ENCODE results near the gene BICRAL.

DNA sequence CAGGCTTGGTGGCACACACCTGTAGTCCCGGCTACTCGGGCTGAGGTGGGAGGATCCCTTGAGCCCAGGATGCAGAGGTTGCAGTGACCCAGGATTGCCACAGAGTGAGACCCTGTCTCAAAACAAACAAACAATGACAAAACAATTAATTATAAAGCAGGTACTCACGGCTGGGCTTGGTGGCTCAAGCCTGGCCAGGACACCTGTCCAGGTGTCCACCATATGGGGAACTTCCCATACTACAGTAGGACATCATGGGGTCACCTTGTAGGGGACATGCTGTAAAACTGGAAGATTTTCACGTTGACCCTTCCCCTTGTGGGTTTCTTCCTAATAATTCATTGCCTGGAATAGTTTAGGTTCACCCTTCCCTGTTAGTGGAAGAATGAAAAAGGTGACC is 66.8 kb downstream of the BICRAL start:
- TF ChIP-seq CTCF (IDR thresholded peaks at IDR 0.05), result no peak
- TF ChIP-seq POLR2AphosphoS5 (IDR thresholded peaks at IDR 0.05), result no peak
- TF ChIP-seq POLR2A (IDR thresholded peaks at IDR 0.05), result no peak
